Coronary artery (tissue), 2 donors: ENCODE data around the gene ABI3BP.
A peak's percentile ranks its signal among the peaks of the same experiment; 100 is the strongest.

ENCODE experiments used
- DNase-seq: peaks from one replicate; pipeline ENCODE4 v3.0.0-alpha.2; 2017; ENCODE audit warnings: low spot score
- H3K27ac ChIP-seq, 2 donors: fragments of 200-600 bp; sonication (generic); one replicate each; pipeline ENCODE4 v1.5.1; 2016 to 2019
- H3K4me3 ChIP-seq: fragments of 200-600 bp; sonication (generic); 2 replicates; pipeline ENCODE4 v1.5.1; 2016; ENCODE audit warnings: mild to moderate bottlenecking, moderate library complexity
- TF ChIP-seq, protein P1 (sequence below): fragments of 200-600 bp; sonication (generic); IDR thresholded peaks from one replicate; pipeline ENCODE4 v1.5.1; 2019; ENCODE audit warnings: antibody characterized with exemption

ABI3BP gene

GRCh38 chr3:100717063-100717462 is 276.2 kb downstream of the ABI3BP start:
- TF ChIP-seq, protein P1, sequence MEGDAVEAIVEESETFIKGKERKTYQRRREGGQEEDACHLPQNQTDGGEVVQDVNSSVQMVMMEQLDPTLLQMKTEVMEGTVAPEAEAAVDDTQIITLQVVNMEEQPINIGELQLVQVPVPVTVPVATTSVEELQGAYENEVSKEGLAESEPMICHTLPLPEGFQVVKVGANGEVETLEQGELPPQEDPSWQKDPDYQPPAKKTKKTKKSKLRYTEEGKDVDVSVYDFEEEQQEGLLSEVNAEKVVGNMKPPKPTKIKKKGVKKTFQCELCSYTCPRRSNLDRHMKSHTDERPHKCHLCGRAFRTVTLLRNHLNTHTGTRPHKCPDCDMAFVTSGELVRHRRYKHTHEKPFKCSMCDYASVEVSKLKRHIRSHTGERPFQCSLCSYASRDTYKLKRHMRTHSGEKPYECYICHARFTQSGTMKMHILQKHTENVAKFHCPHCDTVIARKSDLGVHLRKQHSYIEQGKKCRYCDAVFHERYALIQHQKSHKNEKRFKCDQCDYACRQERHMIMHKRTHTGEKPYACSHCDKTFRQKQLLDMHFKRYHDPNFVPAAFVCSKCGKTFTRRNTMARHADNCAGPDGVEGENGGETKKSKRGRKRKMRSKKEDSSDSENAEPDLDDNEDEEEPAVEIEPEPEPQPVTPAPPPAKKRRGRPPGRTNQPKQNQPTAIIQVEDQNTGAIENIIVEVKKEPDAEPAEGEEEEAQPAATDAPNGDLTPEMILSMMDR: no peak
- DNase-seq: no peak
- Histone ChIP-seq H3K27ac (no peak overlapping the region), H3K4me3 (no peak overlapping the region)

DNA sequence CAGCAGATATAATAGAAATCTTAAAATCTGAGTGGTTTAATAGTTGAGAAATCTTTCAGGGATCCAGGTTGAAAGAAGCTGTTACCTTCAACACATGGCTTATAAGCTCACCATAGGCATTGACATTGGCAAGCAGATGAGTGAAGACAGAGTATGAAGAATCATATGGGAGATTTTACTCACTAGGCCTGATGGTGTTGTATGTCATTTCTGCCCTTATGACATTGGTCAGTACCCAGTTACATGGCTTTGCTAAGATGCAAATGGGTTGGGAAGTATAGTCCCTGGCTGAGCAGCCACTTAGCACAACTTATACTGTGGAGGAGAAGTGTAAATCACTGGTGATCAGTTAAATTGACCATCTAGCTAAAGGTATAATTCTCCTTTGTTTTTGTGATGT is 278.0 kb downstream of the ABI3BP start:
- Histone ChIP-seq H3K27ac (no peak overlapping the region), H3K4me3 (no peak overlapping the region)
- no peak for DNase-seq
- TF ChIP-seq, protein P1: no peak

- Histone ChIP-seq H3K27ac (peak overlapping the region; percentile 97 to 100), H3K4me3 (peak overlapping the region; percentile 97)
- DNase-seq: no peak
- TF ChIP-seq, protein P1: no peak
These were observed 282.8 kb downstream of the ABI3BP start for GRCh38 chr3:100710261-100710968.

- TF ChIP-seq, protein P1: no peak
- peak overlapping the region; percentile 97 for H3K4me3 ChIP-seq
- H3K27ac ChIP-seq: peak overlapping the region; percentile 97 to 100
- DNase-seq: peak; percentile 80
These were observed 283.4 kb downstream of the ABI3BP start for GRCh38 chr3:100709842-100710260.

DNA sequence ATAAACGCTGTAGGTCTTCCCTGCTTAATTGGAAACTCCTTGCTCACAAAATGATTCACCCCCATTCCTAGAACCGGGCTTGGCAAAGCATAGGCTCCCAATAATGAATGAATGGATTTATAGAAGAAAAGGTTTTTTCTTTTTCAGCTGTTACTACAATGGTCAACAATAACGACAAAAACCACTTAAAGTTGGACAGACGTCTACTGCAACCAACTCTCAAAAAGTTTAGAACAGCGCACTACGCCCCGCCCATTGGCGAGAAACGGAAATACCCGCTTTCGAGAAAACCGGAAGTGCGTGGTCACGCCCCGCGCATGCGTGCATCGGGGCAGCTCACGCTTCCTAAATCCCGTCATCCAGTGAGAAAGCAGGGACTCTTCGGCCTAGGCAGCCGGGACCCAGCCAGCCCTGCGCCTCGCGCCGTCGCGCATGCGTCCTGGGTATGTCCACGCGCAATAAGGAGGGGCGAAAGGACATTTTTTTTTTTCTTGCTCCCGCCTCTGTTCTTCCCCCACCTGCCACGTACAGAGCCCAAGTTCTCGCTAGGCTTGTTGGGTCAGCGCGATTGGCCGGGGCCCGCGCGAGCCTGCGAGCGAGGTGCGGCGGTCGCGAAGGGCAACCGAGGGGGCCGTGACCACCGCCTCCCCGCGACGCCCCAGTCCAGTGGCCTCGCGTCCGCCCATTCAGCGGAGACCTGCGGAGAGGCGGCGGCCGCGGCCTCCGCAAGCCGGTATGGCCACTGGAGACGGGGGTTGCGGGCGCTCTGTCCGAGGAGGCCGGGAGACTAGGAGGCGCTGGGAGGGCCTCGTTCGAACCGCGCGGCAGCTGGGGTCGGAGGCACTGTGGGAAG is 284.0 kb downstream of the ABI3BP start, which contains the start of gene TFG:
Gene TFG (plus strand): TSS at position 506 of the 853 bp plus-strand sequence. CDS start 4,192 bp downstream, outside the sequence.
- H3K4me3 ChIP-seq: peak within 1 kb of the TSS; percentile 97
- TF ChIP-seq, protein P1: no peak
- H3K27ac ChIP-seq: peak within 1 kb of the TSS; percentile 97 to 100
- peak; percentile 99 for DNase-seq

DNA sequence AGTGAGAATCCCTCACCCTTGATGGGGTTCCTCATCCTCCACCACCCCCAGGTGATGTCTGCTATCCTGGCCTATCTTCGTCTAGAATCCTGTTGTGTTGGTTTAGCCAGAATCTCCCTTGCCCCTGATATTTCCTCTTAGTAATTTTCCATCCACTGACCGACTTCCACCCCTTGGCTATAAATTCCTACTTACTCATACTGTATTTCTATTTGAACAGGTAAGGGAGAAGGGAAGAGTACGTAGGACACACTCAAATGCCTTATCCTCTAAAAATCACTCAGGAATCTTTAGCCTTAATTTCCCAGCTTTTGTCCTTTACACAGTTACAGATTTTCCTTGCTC is 284.6 kb downstream of the ABI3BP start:
- no peak for DNase-seq
- Histone ChIP-seq H3K27ac (peak overlapping the region; percentile 97 to 100), H3K4me3 (peak overlapping the region; percentile 97)
- TF ChIP-seq, protein P1: no peak
